Activated CD4-positive, alpha-beta memory T cell treated with anti-CD3 and anti-CD28 coated beads, Interleukin-2, amount 10 ng/mL, durations not matched to agents 7 days and 5 days (primary cell): ENCODE data around the gene ACSF2. TPM values are rescaled to one million over a fixed set of nuclear protein-coding genes. Genes with fewer than 3 reads are reported as not detected.
"Not testable (repeated sequence)": the region's sequence is repeated elsewhere in the genome, so short reads cannot be mapped to it uniquely, and the experiment has no call there.

Experiments used
- CTCF ChIA-PET: fragments of 350-600 bp; sonication (Branson Sonifier 250); formaldehyde crosslinking; loops from one replicate; lab custom pipeline; 2021; ENCODE audit warnings: antibody characterized with exemption, inconsistent platforms; lab: Charles Lee
- POLR2A ChIA-PET: fragments of 350-600 bp; sonication (Branson Sonifier 250); formaldehyde crosslinking; loops from one replicate; lab custom pipeline; 2021; ENCODE audit warnings: antibody characterized with exemption; lab: Charles Lee
- DNase-seq: peaks from one replicate; pipeline ENCODE4 v3.0.0-alpha.2; 2020
- H3K27ac Mint-ChIP-seq: one replicate; pipeline ENCODE4 v1.8.0; 2021; ENCODE audit warnings: mild to moderate bottlenecking, mixed read lengths
- H3K27me3 Mint-ChIP-seq: one replicate; pipeline ENCODE4 v1.8.0; 2021; ENCODE audit warnings: mixed read lengths
- H3K36me3 Mint-ChIP-seq: one replicate; pipeline ENCODE4 v1.8.0; 2021; ENCODE audit warnings: low read depth, mixed read lengths
- H3K4me1 Mint-ChIP-seq: one replicate; pipeline ENCODE4 v1.8.0; 2021; ENCODE audit warnings: mixed read lengths
- H3K4me3 Mint-ChIP-seq: one replicate; pipeline ENCODE4 v1.8.0; 2021; ENCODE audit warnings: mild to moderate bottlenecking, mixed read lengths
- H3K9me3 Mint-ChIP-seq: one replicate; pipeline ENCODE4 v1.8.0; 2021; ENCODE audit warnings: mixed read lengths
- total RNA-seq, 2 experiments: library from RNA; stranded (reverse); gene quantifications; one replicate each; pipeline ENCODE4 v1.2.3, GENCODE V29; 2021

Gene ACSF2
- total RNA-seq, 2 experiments from 2014 or later = 28.7 to 30.7 TPM

DNA sequence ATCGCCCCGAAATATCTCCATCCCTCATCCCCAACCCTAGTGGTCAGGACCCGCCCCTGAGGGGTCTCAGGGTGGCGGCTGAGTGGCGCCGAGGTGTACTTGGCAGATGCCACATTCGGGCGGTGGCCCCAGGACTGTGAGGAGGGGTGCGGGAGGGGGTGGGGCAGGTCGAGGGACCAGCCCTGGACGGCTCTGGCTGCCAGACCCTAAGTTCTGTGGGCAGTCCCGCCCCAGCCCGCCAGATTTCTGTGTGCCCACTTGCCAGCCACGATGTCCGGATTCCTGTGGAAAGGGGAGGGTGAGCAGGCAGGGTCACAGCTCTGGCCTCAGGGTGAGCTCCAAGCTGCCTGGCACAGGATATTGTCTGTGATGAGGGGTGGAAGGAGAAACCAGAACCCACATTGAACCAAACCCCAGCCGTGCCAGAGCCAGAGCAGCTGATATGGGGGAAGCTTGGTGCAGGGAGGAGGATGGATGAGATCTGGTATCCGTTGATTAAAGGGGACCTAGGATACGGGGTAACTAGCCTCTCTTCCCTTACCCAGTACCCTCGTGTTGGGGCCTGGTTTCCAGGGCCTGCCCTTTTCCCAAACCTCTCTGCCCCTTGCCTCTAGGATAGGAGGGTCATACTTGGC lies 43.8 kb downstream of the ACSF2 start:
- DNase-seq = no peak
- H3K27ac Mint-ChIP-seq = no peak overlapping the region
- no peaks in the 10 kb centered on the region for H3K9me3 Mint-ChIP-seq
- no peaks in the 10 kb centered on the region for H3K36me3 Mint-ChIP-seq
- peaks cover 29% of the 10 kb centered on the region for H3K4me1 Mint-ChIP-seq
- ChIA-PET POLR2A (interaction anchor here (1.4 kb wide), 1 partner anchor 49 kb away, joined by 3 read pairs; no protein-coding TSS in a partner anchor), CTCF (interaction anchor here (1.2 to 1.7 kb wide), 2 partner anchors 10 to 72 kb away, joined by 5 read pairs; partner anchors contain the start of gene LRRC59)
- peaks cover 20% of the 10 kb centered on the region for H3K27me3 Mint-ChIP-seq
- no peak overlapping the region for H3K4me3 Mint-ChIP-seq

DNA sequence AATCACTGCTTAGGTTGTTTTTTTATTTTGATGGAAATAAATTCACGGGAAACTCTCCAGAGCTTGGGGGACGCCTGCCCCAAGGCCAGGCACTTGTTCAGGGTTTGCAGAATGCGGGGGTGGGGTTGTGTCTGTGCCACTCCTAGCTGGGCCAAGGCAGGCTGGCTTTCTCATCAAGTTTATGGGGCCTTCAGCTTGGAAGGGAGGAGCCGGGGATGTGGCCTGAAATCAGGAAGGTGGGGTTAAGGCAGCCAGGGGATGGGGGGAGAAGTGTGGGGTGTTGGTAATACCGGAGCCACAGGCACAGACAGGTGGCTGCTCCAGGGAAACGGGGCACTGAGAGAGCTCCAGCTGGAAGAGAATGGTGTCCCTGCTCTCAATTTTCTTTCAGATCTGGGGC lies 44.4 kb downstream of the ACSF2 start:
- Mint-ChIP-seq H3K4me1 (peaks cover 26% of the 10 kb centered on the region), H3K36me3 (no peaks in the 10 kb centered on the region), H3K27ac (no peak overlapping the region), H3K4me3 (no peak overlapping the region), H3K9me3 (no peaks in the 10 kb centered on the region), H3K27me3 (peaks cover 20% of the 10 kb centered on the region)
- POLR2A ChIA-PET = interaction anchor here (1.4 kb wide), 1 partner anchor 50 kb away, joined by 3 read pairs; no protein-coding TSS in a partner anchor
- CTCF ChIA-PET = interaction anchor here (1.0 to 1.2 kb wide), 2 partner anchors 9 to 73 kb away, joined by 3 to 5 read pairs; partner anchors contain the start of gene LRRC59
- DNase-seq = no peak

DNA sequence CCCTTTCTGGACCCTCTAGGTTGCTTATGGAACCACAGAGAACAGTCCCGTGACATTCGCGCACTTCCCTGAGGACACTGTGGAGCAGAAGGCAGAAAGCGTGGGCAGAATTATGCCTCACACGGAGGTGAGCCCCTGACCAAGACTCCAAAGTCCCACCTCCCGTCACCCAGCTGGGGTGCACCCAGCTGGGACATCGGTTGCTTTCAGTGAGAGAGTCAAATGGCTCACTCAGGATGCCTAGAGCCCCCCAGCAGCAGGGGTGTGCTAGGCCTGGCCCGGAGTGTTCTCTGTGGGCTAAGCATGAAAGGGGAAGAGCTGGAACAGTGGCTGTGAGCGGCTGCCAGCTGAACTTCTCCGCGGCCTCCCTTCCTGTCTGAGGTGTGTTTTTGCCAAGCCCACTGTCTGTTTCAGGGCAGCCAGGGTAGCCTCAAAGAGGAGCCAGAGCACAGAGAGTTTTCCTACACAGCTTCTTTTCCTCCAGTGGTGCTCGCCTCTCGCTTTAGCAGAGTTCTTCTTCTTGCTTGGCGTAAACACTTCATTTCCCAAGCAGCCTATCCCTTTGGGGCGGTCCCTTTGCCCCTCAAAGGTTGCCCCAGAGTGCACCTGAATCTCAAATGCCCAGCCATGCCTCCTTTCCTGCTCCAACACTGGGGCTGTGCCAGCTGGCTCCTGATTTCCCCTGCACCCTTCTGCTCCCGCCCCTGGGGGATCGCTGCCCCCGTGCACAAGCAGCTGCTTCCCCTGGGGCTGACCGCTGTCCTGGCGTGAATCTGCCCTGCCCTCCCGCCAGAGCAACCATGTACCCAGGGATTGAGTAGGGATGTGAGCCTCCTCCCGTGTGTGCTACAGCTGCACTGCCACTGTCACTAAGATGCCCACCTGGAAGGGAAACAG lies 45.2 kb downstream of the ACSF2 start:
- ChIA-PET POLR2A (interaction anchor here (1.4 kb wide), 1 partner anchor 50 kb away, joined by 3 read pairs; no protein-coding TSS in a partner anchor), CTCF (interaction anchor here (1.0 to 2.9 kb wide), 2 partner anchors 74 to 109 kb away, joined by 3 to 9 read pairs; partner anchors contain the start of gene LRRC59)
- no peaks in the 10 kb centered on the region for H3K36me3 Mint-ChIP-seq
- no peak for DNase-seq
- H3K27ac Mint-ChIP-seq = no peak overlapping the region
- peaks cover 21% of the 10 kb centered on the region for H3K27me3 Mint-ChIP-seq
- no peaks in the 10 kb centered on the region for H3K9me3 Mint-ChIP-seq
- H3K4me1 Mint-ChIP-seq = peaks cover 19% of the 10 kb centered on the region
- no peak overlapping the region for H3K4me3 Mint-ChIP-seq

DNA sequence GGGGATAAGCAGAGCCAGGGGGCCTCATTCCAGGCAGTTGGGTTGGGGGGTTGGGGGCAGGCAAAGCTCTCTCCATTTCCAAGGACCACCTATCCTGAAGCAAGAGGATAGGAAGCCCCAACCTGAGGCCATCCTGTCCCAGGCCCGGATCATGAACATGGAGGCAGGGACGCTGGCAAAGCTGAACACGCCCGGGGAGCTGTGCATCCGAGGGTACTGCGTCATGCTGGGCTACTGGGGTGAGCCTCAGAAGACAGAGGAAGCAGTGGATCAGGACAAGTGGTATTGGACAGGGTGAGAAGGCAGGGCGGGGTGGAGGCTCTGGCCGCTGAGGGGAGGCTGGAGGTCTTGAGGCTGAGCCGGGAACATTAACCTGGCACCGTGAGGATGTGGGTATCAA lies 46.3 kb downstream of the ACSF2 start:
- H3K27ac Mint-ChIP-seq = no peak overlapping the region
- H3K4me1 Mint-ChIP-seq = peaks cover 9% of the 10 kb centered on the region
- ChIA-PET CTCF (interaction anchor here (2.9 kb wide), 1 partner anchor 110 kb away, joined by 9 read pairs; no protein-coding TSS in a partner anchor), POLR2A (no interaction called here)
- no peaks in the 10 kb centered on the region for H3K9me3 Mint-ChIP-seq
- H3K27me3 Mint-ChIP-seq = peaks cover 24% of the 10 kb centered on the region
- H3K36me3 Mint-ChIP-seq = no peaks in the 10 kb centered on the region
- H3K4me3 Mint-ChIP-seq = no peak overlapping the region
- no peak for DNase-seq

DNA sequence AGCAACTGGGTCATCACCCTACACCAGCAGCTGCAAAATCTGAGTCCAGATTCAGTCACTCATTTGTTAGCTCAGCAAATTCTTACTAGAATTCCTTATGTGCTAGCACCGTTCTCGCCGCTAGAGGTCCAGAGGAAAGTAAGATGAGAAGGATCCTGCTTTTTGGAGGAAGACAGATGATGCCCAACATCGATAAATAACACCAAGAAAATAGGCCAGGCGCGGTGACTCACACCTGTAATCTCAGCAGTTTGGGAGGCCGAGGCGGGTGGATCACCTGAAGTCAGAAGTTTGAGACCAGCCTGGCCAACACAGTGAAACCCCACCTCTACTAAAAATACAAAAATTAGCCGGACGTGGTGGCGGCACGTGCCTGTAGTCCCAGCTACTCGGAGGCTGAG lies 46.7 kb downstream of the ACSF2 start:
- H3K36me3 Mint-ChIP-seq, H3K4me3 Mint-ChIP-seq, H3K4me1 Mint-ChIP-seq, POLR2A ChIA-PET, H3K27ac Mint-ChIP-seq, DNase-seq, H3K9me3 Mint-ChIP-seq: not testable (repeated sequence)
- CTCF ChIA-PET = interaction anchor here (2.9 kb wide), 1 partner anchor 111 kb away, joined by 9 read pairs; no protein-coding TSS in a partner anchor
- H3K27me3 Mint-ChIP-seq = peaks cover 20% of the 10 kb centered on the region

- ChIA-PET CTCF (interaction anchor here (0.6 to 2.9 kb wide), 3 partner anchors 77 to 149 kb away, joined by 3 to 9 read pairs (median 4); partner anchors contain the start of gene LRRC59), POLR2A (no interaction called here)
- Mint-ChIP-seq H3K4me1 (peaks cover 7% of the 10 kb centered on the region), H3K27ac (no peak overlapping the region), H3K27me3 (peaks cover 11% of the 10 kb centered on the region), H3K9me3 (no peaks in the 10 kb centered on the region), H3K4me3 (no peak overlapping the region), H3K36me3 (no peaks in the 10 kb centered on the region)
- no peak for DNase-seq
Measured at GRCh38 chr17:50473901-50474300, 47.9 kb downstream of the ACSF2 start.

DNA sequence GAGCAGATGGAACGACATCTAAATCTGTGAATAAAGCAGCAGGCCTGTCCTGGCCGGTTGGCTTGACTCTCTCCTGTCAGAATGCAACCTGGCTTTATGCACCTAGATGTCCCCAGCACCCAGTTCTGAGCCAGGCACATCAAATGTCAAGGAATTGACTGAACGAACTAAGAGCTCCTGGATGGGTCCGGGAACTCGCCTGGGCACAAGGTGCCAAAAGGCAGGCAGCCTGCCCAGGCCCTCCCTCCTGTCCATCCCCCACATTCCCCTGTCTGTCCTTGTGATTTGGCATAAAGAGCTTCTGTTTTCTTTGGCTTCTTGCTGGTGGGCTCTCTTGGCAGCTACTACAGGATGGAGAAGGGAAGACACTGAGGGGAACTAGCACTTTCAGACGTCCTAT lies 48.5 kb downstream of the ACSF2 start:
- H3K9me3 Mint-ChIP-seq = no peaks in the 10 kb centered on the region
- peaks cover 9% of the 10 kb centered on the region for H3K27me3 Mint-ChIP-seq
- DNase-seq = no peak
- H3K27ac Mint-ChIP-seq = no peak overlapping the region
- no peaks in the 10 kb centered on the region for H3K36me3 Mint-ChIP-seq
- ChIA-PET POLR2A (interaction anchor here (1.5 kb wide), 1 partner anchor 102 kb away, joined by 3 read pairs; the partner anchor contains the start of genes EME1 and MRPL27), CTCF (interaction anchor here (1.8 kb wide), 1 partner anchor 77 kb away, joined by 9 read pairs; the partner anchor contains the start of gene LRRC59)
- peaks cover 11% of the 10 kb centered on the region for H3K4me1 Mint-ChIP-seq
- H3K4me3 Mint-ChIP-seq = no peak overlapping the region

DNA sequence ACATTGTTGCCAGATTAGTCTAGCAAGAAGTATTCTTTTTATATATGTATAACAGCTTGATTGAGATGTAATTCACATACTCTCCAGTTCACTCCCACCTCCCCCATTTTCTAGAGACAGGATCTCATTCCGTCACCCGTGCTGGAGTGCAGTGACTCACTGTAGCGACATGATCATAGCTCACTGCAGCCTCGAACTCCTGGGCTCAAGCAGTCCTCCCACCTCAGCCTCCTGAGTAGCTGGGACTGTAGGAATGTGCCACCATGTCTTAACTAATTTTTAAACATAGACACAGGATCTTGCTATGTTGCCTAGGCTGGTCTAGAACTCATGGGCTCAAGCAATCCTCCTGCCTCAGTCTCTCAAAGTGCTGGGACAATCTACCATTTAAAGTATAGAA lies 49.3 kb downstream of the ACSF2 start:
- Mint-ChIP-seq H3K36me3 (no peaks in the 10 kb centered on the region), H3K27me3 (peaks cover 5% of the 10 kb centered on the region), H3K4me3 (no peak overlapping the region), H3K27ac (no peak overlapping the region), H3K4me1 (peaks cover 20% of the 10 kb centered on the region), H3K9me3 (no peaks in the 10 kb centered on the region)
- ChIA-PET POLR2A (interaction anchor here (1.5 kb wide), 1 partner anchor 102 kb away, joined by 3 read pairs; the partner anchor contains the start of genes EME1 and MRPL27), CTCF (interaction anchor here (1.8 kb wide), 1 partner anchor 78 kb away, joined by 9 read pairs; the partner anchor contains the start of gene LRRC59)
- DNase-seq = no peak

GRCh38 chr17:50475775-50476544 lies 49.9 kb downstream of the ACSF2 start:
- DNase-seq, H3K27ac Mint-ChIP-seq, H3K9me3 Mint-ChIP-seq, H3K36me3 Mint-ChIP-seq, H3K27me3 Mint-ChIP-seq, H3K4me3 Mint-ChIP-seq: not testable (repeated sequence)
- peaks cover 20% of the 10 kb centered on the region for H3K4me1 Mint-ChIP-seq
- CTCF ChIA-PET = interaction anchor here (0.6 to 1.8 kb wide), 4 partner anchors 79 to 419 kb away, joined by 3 to 9 read pairs (median 3); partner anchors contain the start of gene LRRC59
- POLR2A ChIA-PET = interaction anchor here (1.0 to 1.5 kb wide), 2 partner anchors 78 to 103 kb away, joined by 3 read pairs; partner anchors contain the start of genes EME1, LRRC59 and MRPL27

DNA sequence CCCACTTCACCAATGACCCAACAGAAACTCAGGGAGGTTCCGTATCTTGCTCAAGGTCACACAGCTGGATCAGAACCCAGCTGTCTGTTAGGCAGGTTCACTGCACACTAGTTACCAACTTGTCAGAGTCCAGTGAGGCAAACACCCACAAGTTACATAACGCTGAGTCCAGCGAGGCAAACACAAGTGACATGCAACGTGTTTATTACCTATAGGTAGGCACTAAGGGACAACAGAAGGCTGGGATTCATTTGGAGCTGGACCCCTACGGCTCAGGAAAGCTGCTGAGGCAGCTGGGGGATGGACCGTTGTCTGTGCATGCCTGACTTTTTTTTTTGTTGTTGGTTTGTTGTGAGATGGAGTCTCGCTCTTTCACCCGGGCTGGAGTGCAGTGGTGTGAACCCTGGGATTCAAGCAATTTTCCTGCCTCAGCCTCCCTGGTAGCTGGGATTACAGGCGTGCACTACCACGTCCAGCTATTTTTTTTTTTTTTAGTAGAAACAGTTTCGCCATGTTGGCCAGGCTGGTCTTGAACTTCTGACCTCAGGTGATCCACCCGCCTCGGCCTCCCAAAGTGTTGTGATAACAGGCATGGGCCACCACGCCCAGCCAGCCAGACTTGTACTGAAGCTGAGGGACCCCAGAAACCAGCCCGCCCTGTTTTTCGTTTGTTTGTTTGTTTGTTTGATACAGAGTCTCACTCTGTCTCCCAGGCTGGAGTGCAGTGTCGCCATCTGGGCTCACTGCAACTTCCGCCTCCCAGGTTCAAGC lies 50.7 kb downstream of the ACSF2 start:
- no peak overlapping the region for H3K4me3 Mint-ChIP-seq
- ChIA-PET POLR2A (interaction anchor here (1.0 kb wide), 1 partner anchor 79 kb away, joined by 3 read pairs; the partner anchor contains the start of gene LRRC59), CTCF (interaction anchor here (0.6 to 1.2 kb wide), 3 partner anchors 79 to 418 kb away, joined by 3 read pairs; partner anchors contain the start of gene LRRC59)
- DNase-seq = no peak
- peaks cover 20% of the 10 kb centered on the region for H3K4me1 Mint-ChIP-seq
- no peaks in the 10 kb centered on the region for H3K36me3 Mint-ChIP-seq
- H3K27me3 Mint-ChIP-seq = peaks cover 3% of the 10 kb centered on the region
- H3K27ac Mint-ChIP-seq = no peak overlapping the region
- no peaks in the 10 kb centered on the region for H3K9me3 Mint-ChIP-seq

- no peaks in the 10 kb centered on the region for H3K9me3 Mint-ChIP-seq
- POLR2A ChIA-PET = interaction anchor here (0.7 to 2.4 kb wide), 2 partner anchors 33 to 40 kb away, joined by 3 to 10 read pairs; no protein-coding TSS in a partner anchor
- peak overlapping the region; percentile 47 for H3K27ac Mint-ChIP-seq
- peaks cover 3% of the 10 kb centered on the region for H3K27me3 Mint-ChIP-seq
- CTCF ChIA-PET = interaction anchor here (0.7 to 2.1 kb wide), 8 partner anchors 24 to 116 kb away, joined by 3 to 24 read pairs (median 8); partner anchors contain the start of gene LRRC59
- H3K4me1 Mint-ChIP-seq = peaks cover 25% of the 10 kb centered on the region
- peaks cover 4% of the 10 kb centered on the region for H3K36me3 Mint-ChIP-seq
- DNase-seq = no peak
- H3K4me3 Mint-ChIP-seq = peak overlapping the region; percentile 82
Measured at GRCh38 chr17:50477976-50478375, 52.0 kb downstream of the ACSF2 start.
